SK-N-MC (cell line): Measurements from ENCODE around the gene AP3S1.

ENCODE experiments used
- EZH2 ChIP-seq: fragments of 200-600 bp; sonication (generic); IDR thresholded peaks from one replicate; pipeline ENCODE4 v1.6.1; 2017; ENCODE audit warnings: antibody characterized with exemption
- FOXP2 ChIP-seq: optimal IDR thresholded peaks from 2 replicates; pipeline ENCODE3; 2011; ENCODE audit warnings: mild to moderate bottlenecking, moderate library complexity; ENCODE audit not compliant: insufficient read depth; ENCODE audit errors: extremely low read length, control extremely low read depth
- POLR2AphosphoS5 ChIP-seq: IDR thresholded peaks from 2 replicates; pipeline ENCODE4 v1.6.1; 2012; ENCODE audit warnings: mild to moderate bottlenecking, low read depth, low read length, borderline replicate concordance

GRCh38 chr5:115817386-115817785, 24.3 kb upstream of the AP3S1 start:
- TF ChIP-seq POLR2AphosphoS5, result no peak
- TF ChIP-seq EZH2, result no peak
- no peak for TF ChIP-seq FOXP2
